HG03280 (cell line): ENCODE data around the gene CFAP46.

Source experiments
- ATAC-seq: cut with Tn5 transposase; IDR thresholded peaks from one replicate; pipeline ENCODE4 v1.9.1; 2021; ENCODE audit warnings: mild to moderate bottlenecking, moderate library complexity; ENCODE audit not compliant: unreplicated experiment

Gene CFAP46

DNA sequence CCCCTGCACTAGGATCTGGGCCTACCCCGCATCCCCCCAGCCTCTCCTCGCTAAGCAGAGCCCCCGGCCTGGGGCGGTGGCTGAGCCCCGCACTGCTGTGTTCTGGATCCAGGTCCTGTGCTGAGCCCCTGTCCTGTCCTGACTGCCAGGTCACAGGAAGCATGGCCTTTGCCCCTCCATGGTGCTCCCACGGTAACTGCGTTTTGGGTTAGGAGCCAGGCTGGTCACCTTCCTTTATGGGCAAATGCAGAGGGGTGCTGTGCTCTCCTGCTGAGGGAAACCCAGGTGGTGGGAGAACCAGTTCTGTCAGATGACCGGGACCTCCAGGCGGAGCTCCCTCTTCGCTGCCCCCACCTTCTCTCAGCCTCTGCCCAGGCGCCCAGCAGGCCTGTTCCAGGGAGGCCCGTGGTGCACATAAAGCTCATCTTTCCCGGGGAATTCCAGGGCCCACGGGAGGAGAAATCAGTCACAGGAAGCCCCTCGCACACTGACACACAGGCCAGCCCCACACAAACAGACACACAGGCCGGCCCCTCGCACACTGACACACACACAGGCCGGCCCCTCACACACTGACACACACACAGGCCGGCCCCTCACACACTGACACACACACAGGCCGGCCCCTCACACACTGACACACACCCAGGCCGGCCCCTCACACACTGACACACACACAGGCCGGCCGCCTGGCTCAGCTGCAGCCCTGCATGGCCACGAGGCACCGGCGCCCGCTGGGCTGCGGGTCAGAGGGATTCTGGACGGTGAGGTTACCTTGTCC is 75.6 kb downstream of the CFAP46 start:
- no peak for ATAC-seq

DNA sequence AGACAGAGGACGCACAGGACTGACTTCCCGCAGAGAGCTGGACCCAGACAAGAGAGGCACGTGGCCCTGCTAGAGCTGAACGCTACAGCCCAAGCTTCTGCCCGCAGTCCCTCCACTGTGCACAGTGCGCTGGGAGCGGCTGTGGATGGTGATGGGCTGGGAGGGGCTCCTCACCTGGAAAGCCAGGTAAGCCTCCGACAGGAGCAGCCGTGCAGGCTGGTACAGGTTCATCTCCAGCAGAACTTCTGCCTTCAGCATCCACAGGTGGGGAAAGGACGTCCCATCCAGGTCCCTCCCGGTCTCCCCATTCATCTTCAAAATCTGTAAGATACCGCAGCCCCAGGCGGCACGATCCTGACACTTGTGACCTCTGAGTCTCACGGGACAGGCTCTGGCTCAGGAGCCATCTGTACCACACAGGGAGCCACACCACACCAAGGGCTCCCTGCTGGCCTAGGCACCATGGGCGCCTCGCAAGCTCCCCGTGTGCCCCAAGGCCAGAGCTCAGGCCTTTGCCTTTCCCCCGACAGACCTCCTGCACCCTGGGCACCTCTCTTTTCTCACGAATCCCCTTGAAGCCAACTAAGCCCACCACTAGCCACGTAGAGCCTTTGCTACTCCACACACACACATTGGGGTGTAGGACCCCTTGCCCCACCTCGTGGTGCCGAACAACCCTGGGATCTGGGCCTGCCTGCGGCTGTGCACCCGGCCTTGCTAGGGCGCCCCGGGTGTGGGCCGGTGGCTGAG is 76.3 kb downstream of the CFAP46 start:
- no peak for ATAC-seq

DNA sequence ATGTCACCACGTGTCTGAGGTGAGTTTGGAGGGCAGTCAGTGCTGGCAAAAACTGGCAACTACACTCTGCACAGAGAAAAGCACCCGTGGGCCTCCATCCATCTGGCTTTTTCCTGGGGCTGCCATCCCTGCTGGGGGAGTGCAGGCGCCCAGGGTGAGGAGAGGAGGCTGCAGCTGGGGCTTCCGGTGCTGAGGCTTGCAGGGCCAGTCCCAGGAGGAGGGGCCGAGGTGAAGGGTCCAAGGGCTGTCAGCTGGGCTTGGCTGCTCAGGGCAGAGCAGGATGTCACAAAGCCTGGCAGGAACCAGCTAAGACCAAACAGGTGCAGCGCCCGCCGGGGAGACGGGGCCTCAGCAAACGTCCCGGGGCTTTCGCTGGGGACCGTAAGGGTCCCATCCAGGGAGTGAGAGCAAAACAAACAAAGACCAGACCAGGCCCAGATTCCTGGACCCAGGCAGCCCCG is 77.2 kb downstream of the CFAP46 start:
- ATAC-seq, result no peak

DNA sequence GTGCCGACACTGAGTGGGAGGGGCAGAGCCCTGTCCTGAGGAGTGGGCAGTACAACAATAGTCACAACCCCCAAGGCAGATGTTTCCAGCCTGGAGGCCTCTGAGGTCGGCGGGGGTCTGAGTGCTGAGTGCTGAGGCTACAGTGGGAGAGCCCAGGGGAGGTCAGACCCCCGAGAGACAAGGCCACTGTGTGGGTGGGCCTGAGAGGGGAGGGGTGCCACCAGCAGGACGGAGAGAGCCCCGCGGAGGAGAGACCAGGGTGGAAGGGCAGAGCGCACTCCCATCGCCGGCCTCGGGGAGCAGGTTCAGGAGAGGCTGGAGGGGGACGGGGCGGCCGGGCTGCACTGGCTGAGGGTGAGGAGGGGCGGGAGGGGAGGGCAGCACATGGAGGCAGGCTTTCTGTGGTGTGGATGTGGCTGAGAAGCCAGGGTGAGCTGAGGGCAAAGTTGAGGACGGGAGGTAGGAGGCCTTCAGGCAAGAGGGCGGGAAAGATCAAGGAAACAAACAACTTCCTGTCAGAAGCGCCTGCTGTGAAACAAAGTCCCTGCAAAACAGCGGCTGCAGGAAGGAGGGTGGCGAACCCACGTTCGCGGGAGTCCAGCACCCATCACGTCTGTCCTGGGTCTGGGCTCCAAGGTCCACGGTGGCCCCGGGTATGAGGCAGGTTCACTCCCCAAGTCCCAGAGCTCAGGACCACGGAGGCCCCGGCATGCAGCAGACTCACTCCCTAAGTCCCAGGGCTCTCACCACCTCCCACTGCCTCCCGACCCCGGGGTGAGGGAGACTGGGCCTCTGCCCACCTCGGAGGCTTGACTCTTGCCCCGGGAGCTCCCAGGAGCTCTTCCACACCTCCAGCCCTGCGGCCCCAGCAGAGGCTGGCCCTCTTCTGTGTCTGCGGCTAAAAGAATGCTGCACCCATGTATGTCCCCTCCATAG is 79.6 kb downstream of the CFAP46 start:
- no peak for ATAC-seq

DNA sequence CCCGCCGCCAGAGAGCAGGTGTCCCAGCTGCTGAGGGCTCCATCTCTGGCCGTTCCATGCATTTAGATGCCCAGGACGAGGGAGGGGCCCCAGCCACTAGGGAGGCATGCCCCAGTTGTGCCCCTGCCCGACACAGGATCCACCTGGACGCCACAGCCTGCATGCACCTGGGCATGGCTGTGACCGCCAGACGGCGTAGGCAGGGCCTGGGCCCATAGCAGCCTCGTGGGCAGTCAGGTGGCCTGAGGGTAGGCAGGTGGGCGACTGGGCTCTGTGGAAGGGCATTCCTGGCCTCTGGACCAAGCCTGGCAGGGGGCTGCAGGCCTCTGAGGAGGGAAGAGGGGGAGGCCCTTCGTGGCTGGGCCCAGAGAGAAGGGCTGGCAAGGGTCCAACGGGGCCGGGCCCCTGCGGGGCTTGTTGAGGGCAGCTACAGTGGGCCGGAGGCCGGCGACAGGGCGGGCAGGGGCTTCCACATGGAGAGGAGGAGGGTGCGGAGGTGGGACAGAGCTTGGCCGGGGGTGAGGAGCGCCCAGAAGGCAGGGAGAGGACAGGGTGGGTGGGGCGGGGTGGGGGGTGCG is 80.4 kb downstream of the CFAP46 start:
- ATAC-seq, result no peak

DNA sequence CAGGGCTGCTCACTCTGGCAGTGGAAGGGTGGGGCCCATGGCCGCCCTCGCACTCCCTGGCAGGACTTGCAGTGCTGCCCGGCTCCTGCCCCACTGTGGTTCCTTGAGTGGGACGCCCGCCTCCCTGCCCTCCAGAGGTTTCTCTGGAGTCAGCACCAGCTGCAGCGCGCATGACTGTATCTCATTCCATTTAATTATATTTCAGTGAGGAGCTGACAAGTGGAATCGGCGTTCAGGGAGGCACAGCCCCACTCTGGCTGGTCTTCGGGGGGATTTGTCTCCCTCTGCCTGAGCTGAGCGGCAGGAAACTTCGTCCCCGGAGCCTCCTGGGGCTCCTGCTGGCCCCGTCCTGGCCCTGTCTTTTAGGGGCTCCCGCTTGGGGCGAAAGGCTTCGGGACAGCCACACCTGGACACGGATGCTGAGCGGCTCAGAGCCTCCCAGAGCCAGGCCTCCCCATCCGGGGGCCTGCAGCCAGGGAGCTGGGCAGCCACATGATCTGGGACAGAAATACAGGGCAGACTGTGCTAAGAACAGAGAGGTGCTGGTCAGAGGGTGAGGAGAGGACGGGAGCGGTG is 81.2 kb downstream of the CFAP46 start:
- no peak for ATAC-seq

DNA sequence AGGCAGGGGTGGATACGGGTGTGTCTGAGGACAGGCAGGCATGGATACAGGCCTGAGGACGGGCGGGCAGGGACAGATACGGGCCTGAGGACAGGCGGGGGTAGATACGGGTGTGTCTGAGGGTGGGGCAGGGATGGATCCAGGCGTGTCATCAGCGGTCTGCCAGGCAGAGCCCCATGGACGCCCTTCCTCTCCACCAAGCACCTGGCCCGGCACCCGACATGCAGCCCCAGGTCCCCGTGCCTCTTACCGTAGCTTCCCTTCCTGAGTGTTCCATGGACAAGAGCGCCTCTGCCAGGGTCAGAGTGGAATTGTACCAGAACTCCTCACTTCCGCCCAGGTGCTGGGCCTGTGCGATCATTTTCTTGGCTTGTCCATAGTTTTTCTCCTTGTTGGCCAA is 81.8 kb downstream of the CFAP46 start:
- ATAC-seq, result no peak

DNA sequence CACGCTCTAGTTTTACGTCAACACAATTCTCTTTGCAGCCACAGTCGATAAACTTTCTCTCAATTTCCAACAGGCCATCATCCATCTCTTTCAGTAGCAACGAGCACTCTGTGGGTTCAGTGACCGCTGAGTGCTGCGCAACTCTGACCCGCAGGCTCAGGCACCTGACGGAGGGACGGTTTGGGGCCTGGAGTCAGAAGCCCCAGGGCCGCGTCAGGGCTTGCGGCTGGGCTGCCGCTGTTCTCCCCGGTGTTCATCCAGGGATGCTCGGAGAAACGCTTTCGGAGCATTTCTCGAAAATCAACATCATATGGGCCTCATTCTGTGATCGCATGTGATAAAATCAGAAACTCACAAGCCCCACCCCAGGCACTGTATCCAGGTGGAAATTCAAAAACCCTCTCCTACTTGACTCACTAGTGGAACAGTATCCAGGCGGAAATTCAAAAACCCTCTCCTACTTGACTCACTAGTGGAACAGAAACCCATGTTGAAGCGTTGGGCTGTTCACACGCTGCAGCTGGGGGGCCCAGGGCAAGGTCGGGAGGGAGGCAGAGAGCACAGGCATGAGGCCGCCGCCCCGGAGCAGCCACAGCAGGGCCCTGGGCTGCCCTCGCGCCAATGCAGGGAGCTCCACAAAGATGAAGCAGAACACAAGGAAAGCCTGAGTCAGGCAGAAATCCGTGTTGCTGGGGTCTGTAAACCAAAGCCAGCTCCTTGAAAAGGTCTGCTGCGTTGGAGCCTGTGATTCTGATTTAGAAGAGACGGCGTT is 83.1 kb downstream of the CFAP46 start:
- ATAC-seq, result no peak

DNA sequence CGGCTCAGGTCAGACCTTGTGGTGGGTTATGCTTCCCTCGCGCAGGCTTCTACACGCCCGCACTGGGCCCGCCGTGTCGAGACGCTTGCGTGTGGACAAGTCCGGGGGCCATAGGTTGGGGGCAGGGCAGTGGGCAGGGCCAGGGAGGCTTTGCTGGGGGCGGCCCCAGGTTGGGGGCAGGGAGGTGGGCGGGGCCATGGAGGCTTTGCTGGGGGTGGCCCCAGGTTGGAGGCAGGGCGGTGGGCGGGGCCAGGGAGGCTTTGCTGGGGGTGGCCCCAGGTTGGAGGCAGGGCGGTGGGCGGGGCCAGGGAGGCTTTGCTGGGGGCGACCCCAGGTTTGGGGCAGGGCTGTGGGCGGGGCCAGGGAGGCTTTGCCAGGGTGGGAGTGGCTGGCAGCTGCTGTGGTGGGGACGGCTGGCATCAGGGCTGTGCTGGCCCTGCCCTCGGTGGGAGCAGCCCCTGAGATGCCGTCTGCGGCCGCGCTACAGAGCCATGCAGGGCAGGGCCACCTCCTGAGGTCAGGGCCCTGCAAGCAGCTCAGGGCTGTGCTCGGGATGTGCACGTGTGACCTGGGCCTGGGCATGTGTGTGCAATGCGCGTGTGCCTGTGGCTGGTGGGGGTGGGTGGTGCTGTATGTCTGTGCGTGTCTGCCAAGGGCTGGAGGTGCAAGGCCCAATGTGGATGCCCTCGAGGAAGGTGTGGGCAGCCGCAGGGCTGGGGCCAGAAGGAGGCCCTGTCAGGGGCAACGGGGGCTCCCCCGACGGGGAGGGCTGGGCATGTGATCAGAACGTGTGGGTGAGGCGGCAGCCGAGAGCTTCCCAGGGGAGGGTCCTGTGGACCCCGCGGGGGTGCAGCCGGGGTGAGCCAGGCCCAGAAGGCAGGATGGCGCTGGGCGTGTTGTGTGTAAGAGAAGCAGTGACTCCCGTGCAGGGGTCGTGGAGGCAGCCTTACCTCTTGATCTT is 84.0 kb downstream of the CFAP46 start:
- no peak for ATAC-seq

DNA sequence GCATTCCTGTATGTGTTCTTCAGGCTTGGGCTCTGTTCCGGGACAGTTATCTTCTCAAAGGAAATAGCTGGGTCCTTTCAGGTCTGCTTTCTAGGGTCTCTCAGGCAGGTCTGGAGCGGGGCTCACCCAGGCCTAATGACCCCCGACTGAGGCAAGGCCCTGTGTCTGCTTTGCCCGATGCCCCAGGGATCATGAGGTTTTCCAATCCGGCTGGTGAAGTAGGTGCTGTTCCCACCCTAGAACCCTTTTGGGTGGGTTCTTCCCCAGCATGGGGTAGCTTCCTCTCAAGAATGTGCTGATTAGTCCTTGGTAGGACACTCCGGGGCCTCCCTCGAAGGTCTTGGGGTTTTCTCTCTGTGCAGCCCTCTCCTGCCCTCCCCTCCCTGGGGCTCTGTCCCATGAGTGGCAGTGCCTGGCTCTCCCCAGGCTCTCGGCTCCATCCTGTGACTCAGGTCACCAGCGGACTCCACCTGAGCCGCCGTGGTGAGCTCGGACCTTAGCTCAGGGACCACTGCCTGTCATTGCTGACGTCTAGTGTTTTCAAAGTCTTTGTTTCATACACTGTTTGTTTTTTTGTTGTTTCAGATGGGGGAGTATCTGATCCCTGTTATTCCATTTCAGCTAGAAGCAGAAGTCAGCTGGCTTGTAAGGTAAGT is 85.4 kb downstream of the CFAP46 start:
- no peak for ATAC-seq

DNA sequence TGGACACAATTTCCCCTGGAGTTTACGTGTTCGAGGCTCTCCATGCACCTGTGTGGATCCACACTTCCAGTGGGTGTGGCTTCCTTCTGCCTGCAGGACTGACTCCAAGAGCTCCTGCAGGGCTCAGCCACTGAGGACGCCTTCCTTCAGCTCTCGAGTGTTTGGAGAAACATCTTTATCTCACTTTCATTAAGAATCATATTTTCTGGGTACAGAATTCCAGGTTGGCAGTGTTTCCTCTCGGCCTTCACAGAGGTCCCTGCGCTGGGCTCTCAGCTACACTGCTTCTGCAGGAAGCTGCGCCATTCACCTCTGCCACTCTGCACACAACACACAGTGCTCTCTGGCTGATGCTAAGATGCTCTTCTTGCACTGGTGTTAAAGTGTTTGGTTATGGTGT is 86.5 kb downstream of the CFAP46 start:
- no peak for ATAC-seq

DNA sequence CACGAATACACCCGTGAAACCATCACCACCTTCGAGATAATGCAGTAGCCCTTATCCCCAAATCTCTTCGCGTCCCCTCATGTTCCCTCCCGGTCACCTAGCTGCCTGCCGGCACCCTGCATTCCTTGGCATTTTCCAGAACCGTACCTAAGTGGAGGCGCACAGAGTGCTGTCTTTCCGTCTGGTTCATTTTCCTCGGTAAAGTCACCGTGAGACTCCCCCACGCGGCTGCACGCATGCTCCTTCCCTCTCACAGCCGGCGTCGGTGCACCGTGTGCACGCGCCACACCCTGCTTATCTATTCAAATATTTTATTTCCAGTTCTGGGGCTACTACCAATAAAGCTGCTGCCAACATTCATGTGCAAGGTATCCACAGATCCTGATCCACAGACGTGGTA is 90.9 kb downstream of the CFAP46 start:
- no peak for ATAC-seq

DNA sequence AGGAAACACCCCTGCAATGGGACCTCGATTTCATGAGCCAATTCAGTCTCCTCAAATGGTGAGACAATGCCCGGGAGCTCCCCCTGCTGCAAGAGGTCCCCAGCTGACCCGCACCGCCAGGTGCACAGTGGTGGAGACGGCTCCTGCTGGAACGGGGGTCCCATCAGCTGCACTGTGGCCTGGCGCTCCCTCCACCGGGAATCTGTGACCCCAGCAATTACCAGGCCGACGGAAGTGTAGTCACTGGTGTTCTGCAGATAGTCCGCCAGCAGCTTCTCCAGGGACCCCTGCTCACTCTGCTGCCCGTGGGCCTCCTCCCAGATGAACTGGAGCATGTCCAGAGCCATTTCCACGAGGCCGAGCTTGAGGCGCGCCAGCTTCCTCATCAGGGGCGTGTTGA is 91.5 kb downstream of the CFAP46 start:
- ATAC-seq, result no peak

DNA sequence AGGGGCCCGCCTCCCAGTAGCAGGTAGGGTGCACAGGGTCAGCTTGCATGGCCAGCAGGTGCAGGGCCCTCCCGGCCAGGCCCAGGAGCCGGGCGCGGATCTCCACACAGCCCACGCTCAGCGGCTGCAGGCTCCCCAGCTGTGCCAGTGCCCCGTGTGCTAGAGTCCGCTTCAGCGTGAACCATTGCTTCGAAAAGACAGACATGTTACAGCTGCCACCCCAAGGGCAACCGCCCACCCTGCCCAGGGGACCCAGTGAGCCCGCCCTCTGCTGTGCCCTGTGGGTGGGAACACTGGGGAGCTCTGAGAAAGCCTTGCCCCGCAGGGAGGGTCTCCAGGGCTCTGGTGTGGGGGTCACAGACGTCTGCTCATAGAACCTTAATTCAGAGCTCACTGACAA is 92.1 kb downstream of the CFAP46 start:
- no peak for ATAC-seq

DNA sequence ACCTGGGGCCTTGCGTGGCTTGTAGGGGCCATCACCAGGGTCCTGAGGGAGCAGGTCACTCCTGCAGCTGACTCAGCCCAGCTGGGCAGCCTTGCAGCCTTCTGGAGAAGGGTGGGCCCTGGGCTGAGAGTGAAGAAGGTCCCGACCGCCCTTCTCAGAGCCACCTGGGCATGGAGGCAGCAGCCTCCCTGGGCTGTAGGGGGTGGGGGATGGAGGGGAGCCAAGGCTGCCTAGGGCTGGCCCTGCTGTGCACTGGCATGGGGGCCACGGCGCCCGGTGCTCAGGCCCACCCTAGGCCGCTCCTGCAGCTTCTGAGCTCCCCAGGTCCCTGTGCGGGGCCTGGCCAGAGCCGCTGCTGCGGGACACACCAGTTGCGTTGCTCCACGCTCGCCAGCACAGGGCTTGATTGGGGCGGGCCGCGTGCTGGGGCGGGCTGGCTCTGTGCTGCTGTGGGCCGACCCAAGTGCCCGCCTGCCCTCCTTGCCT is 92.8 kb downstream of the CFAP46 start:
- ATAC-seq, result no peak

DNA sequence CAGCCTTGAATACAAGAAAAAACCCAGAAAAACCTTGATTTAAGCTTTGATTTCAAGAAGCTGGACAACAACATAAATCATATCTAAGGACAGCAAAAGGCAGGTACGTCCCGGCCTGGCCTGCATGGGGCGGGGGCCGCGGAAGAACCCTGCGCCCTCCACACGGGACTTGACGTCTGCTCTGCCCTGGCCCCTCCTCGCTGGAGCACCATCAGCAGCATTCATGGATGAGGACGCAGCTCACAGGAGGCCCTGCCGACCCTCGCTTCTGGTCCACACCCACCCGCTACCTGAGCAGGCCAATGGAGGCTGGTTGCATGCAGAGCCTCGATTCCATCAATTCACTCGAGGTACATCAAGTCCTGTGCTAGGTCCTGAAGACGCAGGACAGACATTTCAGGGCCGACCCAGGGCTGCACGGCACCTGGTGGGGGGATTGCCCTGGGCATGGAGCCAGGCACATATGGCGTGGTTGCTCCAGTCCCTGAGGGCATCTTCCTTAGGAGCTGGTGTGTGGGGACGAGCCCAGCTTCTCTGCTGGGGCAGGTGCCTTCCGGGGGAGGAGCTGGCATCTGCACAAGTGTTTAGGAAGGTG is 93.3 kb downstream of the CFAP46 start:
- no peak for ATAC-seq

DNA sequence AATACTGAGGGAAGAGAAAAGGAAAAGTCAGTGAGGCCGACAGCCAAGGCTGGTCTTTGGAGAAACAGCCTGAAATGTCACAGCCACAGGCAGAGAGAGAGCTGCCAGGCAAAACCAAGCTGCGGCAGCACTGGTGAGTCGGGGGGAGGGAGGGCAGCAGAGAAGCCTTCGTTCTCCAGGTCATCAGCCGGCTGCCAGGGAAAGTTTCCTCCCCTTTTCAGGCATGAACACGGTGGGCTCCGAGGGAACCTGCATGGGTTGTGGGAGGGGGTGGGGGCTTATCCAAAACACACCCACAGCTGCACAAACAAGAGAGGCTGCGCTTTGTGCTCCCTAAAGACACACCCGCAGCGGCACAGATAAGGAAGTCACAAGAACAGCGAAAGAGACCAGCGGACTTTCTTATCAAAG is 94.1 kb downstream of the CFAP46 start:
- ATAC-seq, result no peak

DNA sequence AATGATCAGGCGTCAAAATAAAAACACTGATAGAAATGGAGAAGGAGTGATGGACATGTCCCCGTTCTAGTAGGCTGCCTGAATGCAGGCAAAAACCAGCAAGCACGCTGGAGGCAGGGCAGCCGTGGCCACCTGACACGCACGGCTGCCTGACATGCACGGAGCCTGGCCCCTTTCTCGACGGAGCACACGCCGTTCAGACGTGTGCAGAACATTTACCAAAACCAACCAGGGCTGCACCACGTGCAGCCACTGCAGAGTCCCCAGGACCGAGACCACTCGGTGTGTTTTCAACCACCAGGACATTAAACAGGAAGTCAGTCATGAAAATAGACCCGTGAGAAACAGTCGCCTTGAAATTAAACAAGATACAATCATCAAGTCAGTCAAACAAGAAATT is 94.5 kb downstream of the CFAP46 start:
- ATAC-seq, result no peak
